IMR-90 (cell line): ENCODE data around the gene RIF1. TPM values are rescaled to one million over a fixed set of nuclear protein-coding genes. Genes with fewer than 3 reads are reported as not detected.

Experiments used
- ATAC-seq: fragments of 200-7000 bp; cut with Tn5 transposase; 2 replicates; pipeline ENCODE4 v1.9.1; 2020; ENCODE audit warnings: low read depth, mild to moderate bottlenecking, moderate library complexity
- BruUV-seq: library from RNA; stranded (reverse); fragments of 400-500 nt; replicated peaks from 2 replicates; lab custom pipeline; 2021; lab: Mats Ljungman, UMichigan
- CTCF ChIA-PET: fragments of 300-600 bp; formaldehyde crosslinking; extraction: SDS; loops from one replicate; lab custom pipeline; 2021; ENCODE audit warnings: antibody characterized with exemption; lab: Yijun Ruan, JAX
- POLR2A ChIA-PET: fragments of 300-600 bp; sonication (Branson Sonifier 250); formaldehyde crosslinking; loops from one replicate; lab custom pipeline; 2022; ENCODE audit warnings: antibody characterized with exemption; ENCODE audit not compliant: unreplicated experiment; lab: Charles Lee
- DNase-seq: peaks from one replicate; pipeline ENCODE4 v3.0.0; 2013
- H2AFZ ChIP-seq: replicated peaks from 2 replicates; pipeline ENCODE3; 2013; ENCODE audit warnings: low read length, mild to moderate bottlenecking; ENCODE audit not compliant: poor library complexity
- H2AK5ac ChIP-seq: 2 replicates; pipeline ENCODE4 v1.6.1; 2013; ENCODE audit warnings: low read depth, low read length, inconsistent platforms
- H2AK9ac ChIP-seq: replicated peaks from 2 replicates; pipeline ENCODE3; 2013; ENCODE audit warnings: mild to moderate bottlenecking, low read depth, low read length, moderate library complexity; ENCODE audit not compliant: poor library complexity
- H2BK120ac ChIP-seq: 2 replicates; pipeline ENCODE4 v1.6.1; 2013; ENCODE audit warnings: low read depth, low read length, inconsistent platforms
- H2BK15ac ChIP-seq: 3 replicates; pipeline ENCODE4 v1.6.1; 2013; ENCODE audit warnings: low read depth, low read length, inconsistent platforms
- H2BK20ac ChIP-seq: 2 replicates; pipeline ENCODE4 v1.6.1; 2013; ENCODE audit warnings: low read depth, mild to moderate bottlenecking, inconsistent platforms, low read length, moderate library complexity
- H2BK5ac ChIP-seq: 2 replicates; pipeline ENCODE4 v1.6.1; 2013; ENCODE audit warnings: mild to moderate bottlenecking, low read depth, low read length, inconsistent platforms; ENCODE audit not compliant: poor library complexity, severe bottlenecking
- H3K14ac ChIP-seq: replicated peaks from 2 replicates; pipeline ENCODE4 v1.6.1; 2013; ENCODE audit warnings: low read depth, low read length, inconsistent platforms
- H3K18ac ChIP-seq: 2 replicates; pipeline ENCODE4 v1.6.1; 2013; ENCODE audit warnings: low read depth, low read length, control low read depth
- H3K23ac ChIP-seq: 2 replicates; pipeline ENCODE4 v1.6.1; 2013; ENCODE audit warnings: low read depth, low read length, inconsistent platforms
- H3K27ac ChIP-seq: 2 replicates; pipeline ENCODE4 v1.5.1; 2013; ENCODE audit warnings: mild to moderate bottlenecking, control low read depth, low read length; ENCODE audit not compliant: insufficient read depth
- H3K27me3 ChIP-seq: 2 replicates; pipeline ENCODE4 v1.6.1; 2013; ENCODE audit warnings: low read length; ENCODE audit not compliant: control insufficient read depth, insufficient read depth
- H3K36me3 ChIP-seq: 2 replicates; pipeline ENCODE4 v1.6.1; 2013; ENCODE audit warnings: low read length, mixed read lengths; ENCODE audit not compliant: control insufficient read depth, insufficient read depth
- H3K4ac ChIP-seq: 2 replicates; pipeline ENCODE4 v1.6.1; 2013; ENCODE audit warnings: low read depth, low read length, inconsistent platforms
- H3K4me1 ChIP-seq: 2 replicates; pipeline ENCODE4 v1.6.1; 2013; ENCODE audit warnings: low read length, mixed read lengths; ENCODE audit not compliant: control insufficient read depth, insufficient read depth
- H3K4me2 ChIP-seq: 2 replicates; pipeline ENCODE4 v1.6.1; 2013; ENCODE audit warnings: low read depth, mild to moderate bottlenecking, control low read depth, low read length, moderate library complexity
- H3K4me3 ChIP-seq: 2 replicates; pipeline ENCODE4 v1.5.1; 2013; ENCODE audit warnings: low read depth, mild to moderate bottlenecking, control low read depth, low read length, moderate library complexity; ENCODE audit not compliant: insufficient read depth
- H3K56ac ChIP-seq: 2 replicates; pipeline ENCODE4 v1.6.1; 2013; ENCODE audit warnings: low read length, inconsistent platforms; ENCODE audit not compliant: insufficient read depth; ENCODE audit errors: extremely low read depth
- H3K79me1 ChIP-seq, 2 experiments: 2 replicates each; pipeline ENCODE4 v1.6.1; 2013; ENCODE audit warnings: low read length in 2 of 2, inconsistent platforms in 1 of 2, low read depth in 1 of 2
- H3K9ac ChIP-seq: 2 replicates; pipeline ENCODE4 v1.6.1; 2013; ENCODE audit warnings: low read depth, low read length, control low read depth
- H3K9me1 ChIP-seq: 2 replicates; pipeline ENCODE4 v1.6.1; 2013; ENCODE audit warnings: low read length, inconsistent platforms; ENCODE audit not compliant: insufficient read depth
- H3K9me3 ChIP-seq: 2 replicates; pipeline ENCODE4 v1.6.1; 2013; ENCODE audit warnings: low read length; ENCODE audit not compliant: control insufficient read depth, insufficient read depth
- H4K20me1 ChIP-seq: 2 replicates; pipeline ENCODE4 v1.6.1; 2013; ENCODE audit warnings: low read length, inconsistent platforms; ENCODE audit not compliant: insufficient read depth
- H4K5ac ChIP-seq: 2 replicates; pipeline ENCODE4 v1.6.1; 2013; ENCODE audit warnings: mild to moderate bottlenecking, low read depth, low read length, control low read depth
- H4K8ac ChIP-seq, 2 experiments: 2 replicates each; pipeline ENCODE4 v1.6.1; 2013; ENCODE audit warnings: low read depth in 2 of 2, low read length in 2 of 2, control low read depth in 1 of 2, inconsistent platforms in 1 of 2
- H4K91ac ChIP-seq: 2 replicates; pipeline ENCODE4 v1.6.1; 2013; ENCODE audit warnings: low read depth, low read length, inconsistent platforms; ENCODE audit not compliant: insufficient read depth
- BHLHE40 ChIP-seq: fragments of 150-350 bp; IDR thresholded peaks from 2 replicates; pipeline ENCODE4 v1.6.1; 2016; ENCODE audit warnings: mild to moderate bottlenecking, low read depth, low read length
- CEBPB ChIP-seq: IDR thresholded peaks from 2 replicates; pipeline ENCODE4 v1.6.1; 2012; ENCODE audit warnings: low read depth, low read length, improper control_type of control experiment
- ELK1 ChIP-seq: fragments of 150-350 bp; IDR thresholded peaks from 2 replicates; pipeline ENCODE4 v1.6.1; 2016; ENCODE audit warnings: low read depth, mild to moderate bottlenecking, low read length, moderate library complexity, borderline replicate concordance
- FOS ChIP-seq: fragments of 150-350 bp; IDR thresholded peaks from 2 replicates; pipeline ENCODE4 v1.6.1; 2016; ENCODE audit warnings: low read depth, low read length
- MAFK ChIP-seq: IDR thresholded peaks from 2 replicates; pipeline ENCODE4 v1.6.1; 2012; ENCODE audit warnings: low read depth, low read length, improper control_type of control experiment
- MAZ ChIP-seq: IDR thresholded peaks from 2 replicates; pipeline ENCODE4 v1.6.1; 2012; ENCODE audit warnings: low read depth, mild to moderate bottlenecking, low read length, improper control_type of control experiment, moderate library complexity, borderline replicate concordance
- MXI1 ChIP-seq: IDR thresholded peaks from 2 replicates; pipeline ENCODE4 v1.6.1; 2012; ENCODE audit warnings: low read depth, mild to moderate bottlenecking, low read length, moderate library complexity, borderline replicate concordance
- NFE2L2 ChIP-seq: fragments of 150-350 bp; IDR thresholded peaks from 2 replicates; pipeline ENCODE4 v1.6.1; 2016; ENCODE audit warnings: low read depth, mild to moderate bottlenecking, low read length
- RAD21 ChIP-seq: IDR thresholded peaks from 2 replicates; pipeline ENCODE4 v1.6.1; 2012; ENCODE audit warnings: low read length, improper control_type of control experiment
- RCOR1 ChIP-seq: IDR thresholded peaks from 2 replicates; pipeline ENCODE4 v1.6.1; 2012; ENCODE audit warnings: mild to moderate bottlenecking, low read length, improper control_type of control experiment; ENCODE audit not compliant: insufficient replicate concordance
- RFX5 ChIP-seq: IDR thresholded peaks from 2 replicates; pipeline ENCODE4 v1.8.0; 2012; ENCODE audit warnings: low read depth, mild to moderate bottlenecking, low read length, moderate library complexity
- SMC3 ChIP-seq: fragments of 150-350 bp; IDR thresholded peaks from 2 replicates; pipeline ENCODE4 v1.6.1; 2016; ENCODE audit warnings: low read depth, mild to moderate bottlenecking, antibody characterized with exemption, low read length, moderate library complexity
- WGBS, 2 experiments: methylation state at CpG; one replicate each; pipeline versions ENCODE4 v1.1.5 to v1.1.7; 2013; ENCODE audit warnings: missing lambda C conversion rate in 2 of 2; ENCODE audit not compliant: insufficient read length in 1 of 2; ENCODE audit errors: extremely low coverage in 2 of 2; 5-methylcytosine and 5-hydroxymethylcytosine counted together
- dilution Hi-C: fragments of 300-500 bp; cut with HindIII; formaldehyde crosslinking; loops from one replicate; pipeline ENCODE4 v1.14.3; 2018; ENCODE audit warnings: low sequenced_read_pairs; ENCODE audit not compliant: unreplicated experiment
- in situ Hi-C: fragments of 300-500 bp; cut with MboI; formaldehyde crosslinking; loops from 3 replicates; pipeline ENCODE4 v1.14.3; 2019; ENCODE audit warnings: low sequenced_read_pairs, inconsistent platforms, mixed read lengths
- intact Hi-C: fragments of 100-400 bp; cut with micrococcal nuclease; formaldehyde crosslinking; loops from 2 replicates; pipeline ENCODE4 v1.10.0; 2022
- polyA plus RNA-seq, 3 experiments: library from polyadenylated mRNA; depleted of rRNA; stranded (reverse); fragments of >200 nt; gene quantifications; 2 replicates each; pipeline ENCODE4 v1.2.3, GENCODE V29; 2012; ENCODE audit warnings: low replicate concordance in 1 of 3
- total RNA-seq: library from RNA; depleted of rRNA; stranded (reverse); fragments of >200 nt; gene quantifications from 2 replicates; pipeline ENCODE4 v1.2.3, GENCODE V29; 2012
- TF ChIP-seq, protein P1 (sequence below): fragments of 150-350 bp; IDR thresholded peaks from 2 replicates; pipeline ENCODE4 v1.6.1; 2017; ENCODE audit warnings: mild to moderate bottlenecking, antibody characterized with exemption, low read length, low read depth

Gene RIF1
- total and polyA plus RNA-seq, 2 of the 4 experiments (the other 2 are of a cell fraction), result 4.3 to 43.9 TPM

- Histone ChIP-seq H4K8ac (no peak overlapping the region), H2AFZ (no peak overlapping the region), H3K36me3 (peaks cover 7% of the 10 kb centered on the region; the same call in 1 of the 2 replicates), H2BK20ac (no peak overlapping the region), H3K4me2 (no peak overlapping the region), H4K20me1 (no peaks in the 10 kb centered on the region; the same call in 1 of the 2 replicates), H3K79me1 (no peaks in the 10 kb centered on the region; a peak in 1 of 4 replicates), H2BK15ac (no peak overlapping the region), H2BK5ac (no peak overlapping the region), H3K23ac (no peak overlapping the region), H2AK5ac (no peak overlapping the region), H3K56ac (no peak overlapping the region), H3K9ac (no peak overlapping the region), H3K27ac (no peak overlapping the region), H3K9me3 (no peaks in the 10 kb centered on the region), H4K91ac (no peak overlapping the region), H3K14ac (no peak overlapping the region), H3K4me3 (no peak overlapping the region), H4K5ac (no peak overlapping the region), H3K27me3 (no peaks in the 10 kb centered on the region), H3K4me1 (no peaks in the 10 kb centered on the region), H2BK120ac (no peak overlapping the region), H3K4ac (no peak overlapping the region), H2AK9ac (no peak overlapping the region), H3K9me1 (no peaks in the 10 kb centered on the region), H3K18ac (no peak overlapping the region)
- intact Hi-C loops, result no loop called here
- WGBS, 2 experiments, result 100% methylated on average over 2 of the region's 4 CpGs; no CpG with 5 or more reads in 1 of the 2 experiments
- BruUV-seq, result no TSS peak
- no peak for ATAC-seq
- ChIA-PET POLR2A (no interaction called here), CTCF (no interaction called here)
- in situ Hi-C loops, result no loop called here
- no peak for DNase-seq
- dilution Hi-C loops, result no loop called here
- TF ChIP-seq RCOR1 (no peak), ELK1 (no peak), MAFK (no peak), RFX5 (no peak), BHLHE40 (no peak), MXI1 (no peak), MAZ (no peak), NFE2L2 (no peak), SMC3 (no peak), FOS (no peak), CEBPB (no peak), RAD21 (no peak)
- TF ChIP-seq, protein P1, sequence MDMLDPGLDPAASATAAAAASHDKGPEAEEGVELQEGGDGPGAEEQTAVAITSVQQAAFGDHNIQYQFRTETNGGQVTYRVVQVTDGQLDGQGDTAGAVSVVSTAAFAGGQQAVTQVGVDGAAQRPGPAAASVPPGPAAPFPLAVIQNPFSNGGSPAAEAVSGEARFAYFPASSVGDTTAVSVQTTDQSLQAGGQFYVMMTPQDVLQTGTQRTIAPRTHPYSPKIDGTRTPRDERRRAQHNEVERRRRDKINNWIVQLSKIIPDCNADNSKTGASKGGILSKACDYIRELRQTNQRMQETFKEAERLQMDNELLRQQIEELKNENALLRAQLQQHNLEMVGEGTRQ, result no peak
Measured at GRCh38 chr2:151484100-151484499, 74.4 kb downstream of the RIF1 start.
